Kidney epithelial cell (primary cell): ENCODE measurements around the gene NFE2L2. TPM values are rescaled to one million over a fixed set of nuclear protein-coding genes. Genes with fewer than 3 reads are reported as not detected.

Experiments
- DNase-seq: peaks from one replicate; pipeline ENCODE4 v3.0.0-alpha.2; 2010; ENCODE audit warnings: low read depth
- H3K27me3 ChIP-seq: 2 replicates; pipeline ENCODE4 v1.6.0; 2011; ENCODE audit warnings: low read length; ENCODE audit not compliant: control insufficient read depth, insufficient read depth
- H3K36me3 ChIP-seq: 2 replicates; pipeline ENCODE4 v1.5.1; 2011; ENCODE audit warnings: low read length; ENCODE audit not compliant: control insufficient read depth, insufficient read depth
- H3K4me3 ChIP-seq: 2 replicates; pipeline ENCODE4 v1.5.1; 2011; ENCODE audit warnings: low read depth, mild to moderate bottlenecking, control low read depth, low read length
- CTCF ChIP-seq: IDR thresholded peaks from 2 replicates; pipeline ENCODE4 v1.5.1; 2011; ENCODE audit warnings: mild to moderate bottlenecking, moderate library complexity, low read length, control low read depth, inconsistent platforms; ENCODE audit not compliant: insufficient read depth, poor library complexity, severe bottlenecking
- total RNA-seq: library from RNA; depleted of rRNA; stranded (reverse); fragments of >200 nt; gene quantifications from 2 replicates; pipeline ENCODE4 v1.2.3, GENCODE V29; 2015

NFE2L2 gene
- total RNA-seq, 1 donor from 2014 or later = 77.9 TPM

- H3K36me3 ChIP-seq = no peaks in the 10 kb centered on the region
- DNase-seq = no peak
- H3K4me3 ChIP-seq = peak overlapping the region; percentile 85
- no peaks in the 10 kb centered on the region for H3K27me3 ChIP-seq
- TF ChIP-seq CTCF = no peak
Measured at GRCh38 chr2:177262958-177263450, 1.5 kb downstream of the NFE2L2 start.

DNA sequence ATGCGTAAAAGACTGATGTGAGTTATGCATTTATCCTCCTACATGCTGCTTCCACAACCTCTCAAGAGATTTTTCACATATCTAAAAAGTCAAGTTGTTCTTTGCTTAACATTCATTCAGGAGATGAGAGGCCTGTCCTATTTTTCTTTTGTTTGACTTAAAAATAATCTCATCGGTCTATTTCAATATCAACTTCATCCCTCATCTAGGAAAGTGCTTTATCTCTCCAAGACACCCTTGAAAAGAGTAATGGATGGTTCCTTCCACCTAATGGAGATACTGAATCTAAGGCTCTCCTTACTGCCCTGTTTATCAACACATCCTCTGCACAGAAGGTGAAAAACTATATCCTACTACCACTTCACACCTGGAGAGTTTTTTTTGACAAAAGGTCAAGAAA is 2.4 kb downstream of the NFE2L2 start:
- Histone ChIP-seq H3K36me3 (no peaks in the 10 kb centered on the region), H3K27me3 (no peaks in the 10 kb centered on the region), H3K4me3 (peak overlapping the region; percentile 85)
- no peak for DNase-seq
- TF ChIP-seq CTCF = no peak

DNA sequence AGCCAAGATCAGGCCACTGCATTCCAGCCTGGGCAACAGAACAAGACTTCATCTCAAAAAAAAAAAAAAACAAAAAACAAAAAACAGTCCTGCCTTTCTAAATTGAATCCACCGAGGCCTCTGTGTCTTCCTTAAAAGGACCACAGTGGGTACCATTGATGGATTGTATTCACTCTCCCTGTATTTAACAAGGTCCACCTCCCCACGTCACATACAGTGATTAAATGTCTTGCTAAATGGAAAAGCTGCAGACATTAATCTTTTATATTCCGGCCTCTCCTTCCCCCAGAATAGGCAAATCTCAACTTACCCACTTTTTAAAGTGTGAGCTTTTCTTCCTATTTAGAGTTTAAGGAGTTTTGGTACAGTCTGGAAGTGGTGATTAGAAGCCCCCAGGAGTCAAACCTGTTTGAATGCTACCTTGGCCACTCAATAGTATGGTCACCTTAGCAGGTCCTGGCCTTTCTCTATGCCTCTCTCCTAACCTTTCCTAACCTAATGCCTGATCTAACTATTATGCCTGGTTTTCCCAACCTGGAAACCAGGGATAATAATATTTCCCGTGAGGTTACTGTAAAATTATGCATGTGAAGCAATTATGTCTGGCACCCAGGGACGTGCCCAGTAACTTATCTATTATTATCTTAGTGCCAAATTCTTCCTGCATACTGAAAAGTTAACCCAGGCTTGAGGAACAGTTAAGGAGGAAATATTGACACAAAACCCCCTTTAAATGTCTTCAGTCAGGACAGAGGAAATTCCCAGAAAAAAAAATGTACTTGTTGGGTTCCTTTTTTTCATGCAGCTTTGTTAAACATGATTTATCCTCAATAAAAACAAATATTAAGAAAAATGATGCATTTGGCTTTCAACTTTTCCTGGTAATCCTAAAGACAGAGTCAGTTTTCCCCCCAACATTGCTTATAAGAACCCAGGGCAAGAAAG is 3.1 kb downstream of the NFE2L2 start:
- Histone ChIP-seq H3K27me3 (no peaks in the 10 kb centered on the region), H3K4me3 (peak overlapping the region; percentile 85), H3K36me3 (no peaks in the 10 kb centered on the region)
- no peak for DNase-seq
- TF ChIP-seq CTCF = no peak

DNA sequence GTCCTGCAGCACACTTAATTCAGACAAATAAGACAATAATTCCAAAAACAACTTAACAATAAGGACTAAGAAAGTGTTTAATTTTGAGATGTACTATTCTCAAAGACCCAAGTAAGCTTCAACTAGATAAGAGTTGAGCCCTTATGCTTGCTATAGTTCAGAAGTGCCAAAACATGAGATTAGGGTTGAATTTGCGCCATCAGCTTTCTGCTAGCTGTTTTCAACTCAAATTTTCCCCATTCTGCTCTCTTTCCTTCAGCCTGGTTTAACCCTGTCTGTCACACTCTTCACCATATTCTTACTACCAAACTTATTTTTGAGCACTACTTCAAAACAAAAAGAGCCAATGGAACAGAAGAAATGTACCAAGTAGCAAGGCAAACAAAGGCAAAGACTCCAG is 4.1 kb downstream of the NFE2L2 start:
- Histone ChIP-seq H3K4me3 (no peak overlapping the region), H3K27me3 (no peaks in the 10 kb centered on the region), H3K36me3 (no peaks in the 10 kb centered on the region)
- DNase-seq = no peak
- TF ChIP-seq CTCF = no peak

GRCh38 chr2:177258059-177258458 is 6.5 kb downstream of the NFE2L2 start:
- Histone ChIP-seq H3K36me3 (no peaks in the 10 kb centered on the region), H3K4me3 (no peak overlapping the region), H3K27me3 (no peaks in the 10 kb centered on the region)
- no peak for TF ChIP-seq CTCF
- DNase-seq = no peak
